ENCODE measurements around the gene GDAP2.

GRCh38 chr1:117967477-117967876, 38.1 kb upstream of the GDAP2 start:
- no peak for TF ChIP-seq CTCF (IDR thresholded peaks at IDR 0.05)
- TF ChIP-seq POLR2A (IDR thresholded peaks at IDR 0.05): no peak
- TF ChIP-seq POLR2AphosphoS5 (IDR thresholded peaks at IDR 0.05): no peak
- no peak for TF ChIP-seq EP300 (IDR thresholded peaks at IDR 0.05; ENCODE audit: low read depth)
